Daoy (cell line): Measurements from ENCODE around the gene POSTN. TPM values are rescaled to one million over a fixed set of nuclear protein-coding genes. Genes with fewer than 3 reads are reported as not detected.
A peak's percentile ranks its signal among the peaks of the same experiment; 100 is the strongest.
"Not testable (repeated sequence)": the region's sequence is repeated elsewhere in the genome, so short reads cannot be mapped to it uniquely, and the experiment has no call there.

Source experiments
- DNase-seq: peaks from one replicate; pipeline ENCODE4 v3.0.0-alpha.2; 2015; ENCODE audit warnings: low read depth
- total RNA-seq: library from RNA; depleted of rRNA; stranded (reverse); fragments of >200 nt; shearing (Covaris generic); gene quantifications from 2 replicates; pipeline ENCODE4 v1.2.3, GENCODE V29; 2014

Gene POSTN
- total RNA-seq, 1 experiment from 2014 or later: 2.0 TPM

DNA sequence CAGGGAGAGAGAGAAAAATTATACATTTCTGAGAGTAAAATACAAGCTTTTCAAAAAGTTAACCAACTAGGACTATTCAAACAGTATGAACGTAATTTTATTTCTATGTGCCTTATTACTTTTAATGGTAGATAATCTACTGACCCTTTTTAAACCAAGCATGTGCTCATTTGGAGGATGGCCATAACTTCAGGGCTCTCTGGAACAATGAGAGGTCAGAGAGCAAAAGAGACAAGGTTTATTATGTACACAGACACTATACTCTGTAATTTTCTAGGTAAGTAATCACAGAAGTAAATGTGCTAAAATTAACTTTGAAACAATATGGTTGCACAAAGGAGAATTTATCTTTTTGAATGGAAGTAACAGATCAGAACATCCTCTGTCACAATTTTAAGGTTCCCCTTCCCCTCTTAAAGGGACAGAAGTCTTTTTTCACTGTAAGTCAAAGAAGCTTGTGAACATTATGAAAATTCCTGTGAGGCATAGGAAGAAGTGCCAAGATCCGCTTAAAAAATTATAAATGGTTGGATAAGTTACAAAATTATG is 1.0 kb downstream of the POSTN start:
- DNase-seq: no peak

DNA sequence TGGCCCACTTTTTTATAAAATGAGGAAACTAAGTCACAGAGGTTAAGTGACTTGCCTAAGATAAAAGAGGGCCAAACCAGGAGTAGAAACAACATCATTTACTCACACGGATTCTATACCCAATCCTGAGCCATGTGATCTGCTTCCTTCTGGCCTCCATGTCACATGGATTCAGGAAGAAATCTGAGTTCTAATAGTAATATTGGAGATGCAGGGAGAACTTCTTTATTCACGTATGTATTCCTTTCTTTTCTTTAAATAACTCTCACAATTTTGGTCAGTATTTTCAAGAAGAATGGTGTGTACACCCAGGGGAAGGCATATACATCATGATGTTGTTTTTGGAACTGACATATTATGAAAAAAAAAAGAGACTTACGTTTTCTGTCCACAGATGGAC is 1.8 kb downstream of the POSTN start:
- no peak for DNase-seq

DNA sequence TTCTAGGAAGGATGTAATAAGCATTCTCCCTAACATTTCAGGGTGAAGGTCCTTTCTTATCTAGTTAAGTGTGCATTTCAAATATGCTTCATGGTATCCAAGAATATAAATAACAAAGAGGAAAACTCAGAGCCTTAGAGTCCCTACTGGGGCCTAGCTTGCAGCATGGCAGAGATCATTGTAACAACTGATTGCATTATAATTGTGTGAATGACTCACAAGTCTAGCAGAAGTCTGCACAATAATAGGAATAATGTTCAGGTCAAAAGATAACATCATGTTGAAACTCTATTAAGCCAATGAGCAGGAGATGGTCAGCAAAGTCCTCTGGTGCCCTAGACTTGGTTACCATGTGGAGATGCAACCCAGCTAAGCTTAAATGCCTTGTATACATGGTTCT is 3.4 kb downstream of the POSTN start:
- no peak for DNase-seq

DNA sequence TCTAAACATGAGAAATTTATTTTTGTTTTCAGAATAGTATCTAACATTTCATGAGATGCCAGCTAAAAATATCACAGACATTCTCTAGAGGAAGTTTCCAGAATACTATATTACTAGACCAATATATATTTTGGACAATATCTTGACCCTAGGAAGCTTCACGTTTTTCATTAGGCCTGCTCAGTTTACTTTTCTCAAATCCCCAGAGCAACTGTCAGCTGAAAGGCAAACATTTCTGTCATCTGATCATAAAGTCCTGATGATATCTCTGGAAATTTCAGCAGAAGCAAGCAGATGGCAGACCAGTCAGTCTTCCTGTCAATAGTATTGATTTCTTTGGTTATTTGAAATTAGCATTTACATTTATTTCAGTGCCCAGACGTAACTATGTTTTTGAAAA is 4.0 kb downstream of the POSTN start:
- DNase-seq: no peak

- not testable (repeated sequence) for DNase-seq
Observed at GRCh38 chr13:37589381-37589780, 9.2 kb downstream of the POSTN start.

DNA sequence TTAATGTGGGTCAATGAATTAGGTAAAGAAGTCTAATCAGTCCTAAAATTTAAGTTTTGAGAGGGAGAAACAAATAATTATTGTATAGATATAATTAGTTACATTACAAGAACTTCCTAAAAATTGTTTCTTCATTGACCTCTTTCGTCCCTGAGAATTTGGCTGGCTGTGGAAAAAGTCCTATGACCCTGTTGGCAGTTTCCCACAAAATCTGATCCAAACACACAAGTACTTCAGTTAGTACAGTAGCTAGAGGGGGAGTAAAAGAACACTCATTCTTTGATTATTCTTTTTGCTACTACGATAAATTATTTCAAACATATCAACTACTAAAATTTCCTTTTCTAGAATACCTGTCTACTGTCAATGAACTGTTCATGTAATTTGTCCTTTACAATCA is 11.3 kb downstream of the POSTN start:
- no peak for DNase-seq

GRCh38 chr13:37586164-37586563 is 12.4 kb downstream of the POSTN start:
- no peak for DNase-seq

DNA sequence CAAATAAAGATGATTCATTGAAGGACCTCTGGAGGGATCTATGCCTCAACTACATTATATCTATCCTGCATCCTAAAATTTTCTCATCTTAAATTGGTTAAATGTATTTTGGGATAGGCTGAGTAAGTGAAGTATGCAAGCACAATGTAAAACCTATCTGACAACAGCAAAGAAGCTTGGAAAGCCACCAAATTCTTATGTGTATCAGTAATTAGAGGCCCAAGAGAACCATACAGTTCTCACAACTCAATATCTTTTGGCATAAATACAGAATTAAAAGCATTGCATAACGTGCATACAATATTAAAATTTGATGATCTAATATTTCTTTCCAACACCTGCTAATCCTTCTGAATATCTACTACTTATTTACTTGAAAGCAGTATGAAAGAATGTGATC is 13.0 kb downstream of the POSTN start:
- no peak for DNase-seq

DNA sequence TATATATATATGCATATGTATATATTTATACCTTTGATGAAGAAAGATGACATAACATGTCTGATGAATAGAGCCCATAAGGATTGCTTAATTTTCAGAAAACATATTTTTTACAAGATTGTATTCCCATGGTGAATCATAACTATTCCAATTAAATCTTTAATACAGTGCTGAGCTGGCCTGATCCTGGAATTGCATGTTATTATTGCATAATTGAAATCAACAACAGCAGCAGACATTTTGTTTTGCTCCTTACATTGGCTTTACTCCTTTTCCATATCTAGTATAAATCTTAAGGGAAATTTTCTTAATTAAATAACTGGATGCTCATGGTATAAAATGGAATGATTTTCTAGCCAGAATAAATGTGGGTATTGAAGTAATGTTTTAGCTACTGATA is 22.0 kb downstream of the POSTN start:
- no peak for DNase-seq

DNA sequence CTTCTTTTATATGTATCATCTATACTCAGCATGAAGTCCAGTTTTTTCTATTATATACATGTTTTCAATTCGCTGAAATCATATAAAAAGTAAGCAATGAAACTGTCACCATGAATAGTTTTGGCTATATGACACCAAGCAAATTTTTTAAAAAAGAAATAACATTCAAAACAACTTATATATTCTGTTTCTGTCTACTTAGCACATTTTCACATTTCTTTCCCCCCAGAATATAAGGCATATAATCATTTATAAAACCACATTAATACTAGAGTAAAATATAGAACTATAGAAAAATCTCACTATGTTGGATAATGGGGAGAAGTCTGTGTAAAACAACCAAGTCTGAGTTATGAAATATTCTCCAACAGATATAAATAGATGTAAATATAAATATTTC is 33.1 kb downstream of the POSTN start:
- no peak for DNase-seq

DNA sequence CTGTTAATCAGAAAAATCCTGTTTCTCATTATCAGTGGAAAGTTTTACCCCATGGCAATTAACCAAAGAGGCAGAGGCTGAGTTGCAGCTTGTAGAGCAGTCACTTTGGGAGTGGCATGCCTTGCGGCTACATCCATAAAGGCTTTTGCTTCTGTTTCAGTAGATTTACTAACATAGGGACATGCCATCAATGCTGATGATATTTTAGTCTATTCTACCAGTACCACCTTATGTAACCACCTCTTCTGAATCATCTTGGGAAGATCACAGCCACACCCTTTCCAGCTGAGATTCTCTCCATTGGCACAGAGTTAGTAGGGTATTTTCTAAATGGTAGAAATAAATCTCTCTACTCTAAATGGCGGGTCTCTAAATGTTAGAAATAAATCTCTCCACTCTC is 37.5 kb downstream of the POSTN start:
- no peak for DNase-seq

- no peak for DNase-seq
Observed at GRCh38 chr13:37560526-37560925, 38.0 kb downstream of the POSTN start.

- DNase-seq: not testable (repeated sequence)
Observed at GRCh38 chr13:37558766-37559165, 39.8 kb downstream of the POSTN start.

GRCh38 chr13:37546087-37546486 is 52.5 kb downstream of the POSTN start:
- DNase-seq: no peak

DNA sequence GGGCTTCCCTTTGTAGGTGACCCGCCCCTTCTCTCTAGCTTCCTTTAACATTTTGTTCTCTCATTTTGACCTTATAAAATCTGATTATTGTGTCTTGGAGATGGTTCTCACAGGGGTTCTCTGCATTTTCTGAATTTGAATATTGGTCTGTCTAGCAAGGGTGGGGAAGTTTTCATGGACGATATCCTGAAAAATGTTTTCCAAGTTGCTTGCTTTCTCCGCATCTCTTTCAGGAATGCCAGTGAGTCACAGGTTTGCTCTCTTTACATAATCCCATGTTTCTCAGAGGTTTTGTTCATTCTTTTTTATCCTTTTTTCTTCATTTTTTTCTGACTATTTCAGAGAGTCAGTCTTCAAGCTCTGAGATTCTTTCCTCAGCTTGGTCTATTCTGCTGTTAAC is 53.6 kb downstream of the POSTN start:
- no peak for DNase-seq

DNA sequence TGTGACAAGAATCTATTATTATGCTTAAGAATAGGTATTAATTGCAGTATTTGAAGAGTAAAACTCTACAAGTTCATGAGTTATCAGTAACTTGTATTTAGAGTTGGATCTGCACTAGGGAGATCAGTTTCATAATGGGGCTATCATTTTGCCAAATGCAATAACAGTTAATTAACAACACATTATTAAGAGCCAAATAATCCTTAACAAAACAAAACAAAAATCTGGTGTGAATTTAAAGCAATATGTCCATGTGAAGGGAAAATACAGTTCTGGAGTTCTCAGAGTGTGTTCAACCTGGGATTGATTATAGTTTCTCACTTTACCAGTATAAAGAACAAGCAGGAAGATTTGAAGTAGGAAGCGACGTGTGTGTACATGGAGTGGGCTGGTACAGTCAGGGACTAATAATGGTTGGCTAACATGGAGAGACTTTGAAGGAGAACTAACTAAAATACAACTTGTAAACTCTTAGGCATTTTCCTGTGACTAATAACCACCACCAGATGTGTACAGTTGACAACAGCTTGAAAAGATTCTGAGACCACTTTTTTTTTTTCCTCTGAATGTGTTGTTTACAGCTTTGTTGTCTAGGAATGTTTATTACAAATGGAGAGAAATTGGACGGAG is 58.5 kb downstream of the POSTN start:
- no peak for DNase-seq

DNA sequence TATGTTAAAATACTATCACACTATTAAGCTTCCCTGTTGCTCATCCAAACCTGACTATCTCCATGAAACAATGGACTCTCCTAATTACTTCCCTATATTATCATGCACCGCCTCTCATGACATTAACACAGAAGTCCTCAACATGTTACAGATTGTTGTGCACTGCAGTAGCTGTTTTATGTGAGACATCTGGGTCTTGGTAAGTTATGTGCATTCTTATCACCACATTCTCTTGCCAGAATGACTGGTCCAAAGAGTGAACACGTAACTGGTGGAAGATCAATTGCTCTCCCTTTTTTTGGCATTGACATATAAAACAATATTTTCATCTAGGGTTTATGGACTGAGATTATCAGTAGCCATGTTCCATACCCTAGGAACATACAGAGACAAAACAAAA is 59.4 kb downstream of the POSTN start:
- DNase-seq: no peak

DNA sequence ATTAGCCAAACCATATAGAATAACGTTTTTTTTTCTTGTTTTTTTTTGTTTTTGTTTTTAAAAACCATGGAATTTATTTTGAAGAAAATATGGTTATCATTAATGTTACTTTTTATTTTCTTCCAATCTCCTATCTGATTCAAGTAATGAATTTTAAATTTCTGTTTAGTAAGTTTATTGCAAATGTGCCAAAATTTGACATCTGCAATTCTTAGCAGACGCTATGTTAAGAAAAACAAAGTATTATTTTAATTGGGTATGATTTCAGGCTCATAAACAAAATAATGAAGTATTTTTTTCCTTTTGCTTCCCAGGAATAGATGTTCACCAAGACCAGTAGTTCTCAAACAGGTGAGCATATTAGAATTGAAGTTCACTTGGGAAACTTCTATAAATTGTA is 63.1 kb downstream of the POSTN start:
- no peak for DNase-seq

DNA sequence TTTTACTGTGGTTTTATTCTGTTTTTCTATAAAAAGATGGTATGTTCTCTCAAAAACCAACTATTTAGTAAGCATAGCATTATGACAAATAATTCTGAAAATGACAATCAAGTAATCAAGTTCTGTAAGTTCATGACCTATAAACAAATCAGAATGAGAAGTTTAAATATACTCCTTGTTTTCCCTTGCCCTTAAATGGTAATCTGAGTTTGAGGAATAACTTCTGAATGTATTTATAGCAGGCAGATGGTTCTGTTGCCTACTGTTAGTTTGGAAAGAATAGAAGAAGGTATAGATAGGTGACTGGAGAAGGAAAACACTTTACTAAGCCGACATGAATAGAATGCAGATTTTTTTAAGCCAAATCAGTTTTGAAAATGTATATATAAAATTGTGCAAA is 63.9 kb downstream of the POSTN start:
- no peak for DNase-seq

DNA sequence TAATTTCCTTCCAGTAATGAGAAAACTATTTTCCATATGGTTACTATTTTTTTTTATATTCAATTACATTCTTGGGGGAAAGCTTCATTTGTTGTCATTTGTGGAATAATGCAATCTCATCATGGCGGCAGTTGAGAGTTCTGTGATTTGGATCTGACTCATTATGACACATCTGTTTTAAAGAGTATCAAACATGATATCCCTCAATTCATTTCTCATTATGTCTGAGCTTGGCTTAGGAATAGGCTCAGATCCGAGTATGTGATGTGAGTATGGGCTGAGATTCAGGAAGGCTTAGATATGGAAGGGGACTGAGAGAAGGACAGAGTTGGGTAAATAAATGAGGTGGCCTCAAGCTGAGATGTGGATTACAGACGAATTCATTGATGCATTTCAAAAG is 64.4 kb downstream of the POSTN start:
- DNase-seq: peak; percentile 1

GRCh38 chr13:37531049-37531448 is 67.5 kb downstream of the POSTN start:
- no peak for DNase-seq

DNA sequence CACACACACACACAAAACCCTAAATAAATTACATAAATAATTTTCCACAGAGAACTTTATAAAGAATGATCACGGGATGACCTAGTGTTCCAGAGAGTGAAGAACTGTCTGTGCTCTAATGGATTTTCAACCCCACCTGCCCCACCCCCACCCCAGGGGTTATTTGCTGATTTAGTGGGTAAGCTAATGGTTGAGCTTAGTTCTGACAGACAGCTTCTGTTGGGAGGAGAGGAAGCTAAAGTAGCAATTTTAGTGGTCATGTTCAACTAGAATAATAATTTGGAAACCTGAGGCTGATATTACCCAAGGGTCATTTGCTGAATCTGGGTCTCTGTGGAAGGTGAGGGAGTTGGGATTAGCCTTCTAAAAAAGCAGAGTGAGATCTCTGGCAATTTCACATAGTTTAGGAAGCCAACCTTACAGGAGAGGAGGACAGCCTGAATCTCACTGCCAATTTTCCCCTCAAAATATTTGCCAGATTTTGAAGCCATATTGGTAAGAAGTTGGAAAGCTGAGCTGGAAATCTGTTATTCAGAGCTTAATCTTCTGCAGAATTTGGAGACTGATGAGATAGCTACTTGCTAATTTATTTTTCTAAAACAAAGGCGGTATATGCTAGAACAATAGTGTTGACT is 68.7 kb downstream of the POSTN start:
- DNase-seq: no peak

DNA sequence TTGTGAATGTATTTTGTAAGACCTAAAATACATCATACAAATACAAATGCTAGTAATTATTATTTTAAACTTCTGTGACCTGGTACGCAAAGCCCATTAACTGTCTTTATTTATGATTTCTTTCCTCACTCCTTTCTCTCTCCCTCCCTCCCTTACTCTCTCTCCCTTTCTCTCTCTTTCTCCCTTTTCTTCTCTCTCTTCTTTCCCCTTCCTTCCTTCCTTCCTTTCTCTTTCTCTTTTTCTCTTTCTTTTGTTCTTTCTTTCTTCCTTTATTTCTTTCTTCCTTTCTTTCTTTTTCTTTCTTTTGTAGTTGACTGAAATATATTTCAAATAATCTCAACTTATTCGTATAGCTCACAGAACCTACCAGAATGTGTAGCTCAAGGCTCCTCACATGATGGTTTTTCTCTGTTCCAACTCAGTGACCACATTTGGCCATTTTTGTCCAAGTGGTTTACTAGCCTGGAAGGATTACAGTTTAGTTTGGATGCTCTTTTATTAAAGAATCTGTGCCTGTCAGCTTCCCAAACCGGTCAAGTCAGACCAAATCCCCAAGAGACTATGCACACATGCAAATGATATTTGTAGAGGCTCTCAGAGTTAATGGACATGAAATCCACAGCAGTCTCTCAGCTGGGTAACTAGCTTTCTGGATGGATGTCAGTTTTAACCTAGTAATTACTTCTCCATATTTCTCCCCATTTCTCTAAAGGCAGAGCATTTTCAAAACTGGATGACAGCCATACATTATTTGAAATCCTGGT is 71.7 kb downstream of the POSTN start:
- DNase-seq: no peak
